Measurements from ENCODE around the gene SERPINA1. TPM values are rescaled to one million over a fixed set of nuclear protein-coding genes. Genes with fewer than 3 reads are reported as not detected.

The SERPINA1 gene
- total RNA-seq, 1 experiment from 2014 or later = 5.1 TPM

DNA sequence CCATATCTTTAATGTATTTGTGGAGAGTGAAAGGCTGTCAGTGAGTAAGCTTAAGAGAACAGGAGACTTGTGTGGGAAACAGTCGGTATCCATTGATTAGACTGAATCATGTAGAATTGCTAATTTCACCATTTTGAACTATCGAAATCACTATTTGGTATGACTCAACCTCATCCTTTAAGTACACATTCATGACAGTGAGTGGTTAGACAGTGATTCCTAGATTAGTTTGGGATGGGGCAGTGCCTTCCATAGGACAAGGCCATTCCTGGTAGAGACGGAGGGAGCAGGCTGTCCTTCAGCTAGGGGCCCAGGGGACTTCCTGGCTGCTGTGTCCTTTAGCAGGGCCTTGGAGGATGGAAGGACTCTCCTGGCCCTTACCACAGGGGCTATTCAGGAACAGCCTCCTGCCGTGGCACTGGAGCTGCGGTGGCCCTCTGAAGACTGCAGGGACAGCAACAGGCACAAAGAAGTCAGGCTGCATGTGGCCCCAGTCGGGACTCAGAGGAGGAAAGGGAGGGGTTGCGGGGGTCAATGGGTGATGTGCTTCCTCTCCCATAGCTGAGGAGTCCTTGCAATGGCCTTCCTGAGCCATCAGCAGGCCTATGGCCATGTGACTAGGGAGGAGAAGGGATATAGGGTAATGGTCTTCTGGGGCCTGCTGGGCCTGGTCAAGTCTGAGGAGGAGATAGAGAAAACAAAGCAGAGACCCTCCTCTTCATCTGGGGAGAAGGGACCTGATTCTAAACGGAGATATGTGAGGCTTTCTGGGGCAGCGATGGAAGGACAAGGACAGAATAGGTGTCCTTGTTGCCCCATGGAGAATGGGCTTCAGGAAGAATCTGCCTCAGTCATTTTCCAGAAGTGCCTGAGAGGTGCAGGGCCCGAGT is 11.2 kb downstream of the SERPINA1 start:
- 0 out of 2 replicates have a peak, but pooled peaks cover 3% of the 10 kb centered on the region for H3K27me3 Mint-ChIP-seq (ENCODE audit: low read depth)
- H3K4me3 Mint-ChIP-seq = no peak overlapping the region
- no peaks in the 10 kb centered on the region for H3K36me3 Mint-ChIP-seq
- DNase-seq (ENCODE audit: low spot score) (no peak), ATAC-seq (no peak)
- H3K4me1 Mint-ChIP-seq = peaks cover 23% of the 10 kb centered on the region
- CTCF ChIA-PET = interaction anchor here (1.5 kb wide), 1 partner anchor 109 kb away, joined by 8 read pairs; no protein-coding TSS in a partner anchor
- POLR2A ChIA-PET = no interaction called here
- no peak for TF ChIP-seq TEAD1 (CRISPR knock-in tag; IDR thresholded peaks at IDR 0.05)
- TF ChIP-seq, protein P1, sequence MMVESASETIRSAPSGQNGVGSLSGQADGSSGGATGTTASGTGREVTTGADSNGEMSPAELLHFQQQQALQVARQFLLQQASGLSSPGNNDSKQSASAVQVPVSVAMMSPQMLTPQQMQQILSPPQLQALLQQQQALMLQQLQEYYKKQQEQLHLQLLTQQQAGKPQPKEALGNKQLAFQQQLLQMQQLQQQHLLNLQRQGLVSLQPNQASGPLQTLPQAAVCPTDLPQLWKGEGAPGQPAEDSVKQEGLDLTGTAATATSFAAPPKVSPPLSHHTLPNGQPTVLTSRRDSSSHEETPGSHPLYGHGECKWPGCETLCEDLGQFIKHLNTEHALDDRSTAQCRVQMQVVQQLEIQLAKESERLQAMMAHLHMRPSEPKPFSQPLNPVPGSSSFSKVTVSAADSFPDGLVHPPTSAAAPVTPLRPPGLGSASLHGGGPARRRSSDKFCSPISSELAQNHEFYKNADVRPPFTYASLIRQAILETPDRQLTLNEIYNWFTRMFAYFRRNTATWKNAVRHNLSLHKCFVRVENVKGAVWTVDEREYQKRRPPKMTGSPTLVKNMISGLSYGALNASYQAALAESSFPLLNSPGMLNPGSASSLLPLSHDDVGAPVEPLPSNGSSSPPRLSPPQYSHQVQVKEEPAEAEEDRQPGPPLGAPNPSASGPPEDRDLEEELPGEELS (CRISPR knock-in tag; IDR thresholded peaks at IDR 0.05) = no peak
- TF ChIP-seq, protein P2, sequence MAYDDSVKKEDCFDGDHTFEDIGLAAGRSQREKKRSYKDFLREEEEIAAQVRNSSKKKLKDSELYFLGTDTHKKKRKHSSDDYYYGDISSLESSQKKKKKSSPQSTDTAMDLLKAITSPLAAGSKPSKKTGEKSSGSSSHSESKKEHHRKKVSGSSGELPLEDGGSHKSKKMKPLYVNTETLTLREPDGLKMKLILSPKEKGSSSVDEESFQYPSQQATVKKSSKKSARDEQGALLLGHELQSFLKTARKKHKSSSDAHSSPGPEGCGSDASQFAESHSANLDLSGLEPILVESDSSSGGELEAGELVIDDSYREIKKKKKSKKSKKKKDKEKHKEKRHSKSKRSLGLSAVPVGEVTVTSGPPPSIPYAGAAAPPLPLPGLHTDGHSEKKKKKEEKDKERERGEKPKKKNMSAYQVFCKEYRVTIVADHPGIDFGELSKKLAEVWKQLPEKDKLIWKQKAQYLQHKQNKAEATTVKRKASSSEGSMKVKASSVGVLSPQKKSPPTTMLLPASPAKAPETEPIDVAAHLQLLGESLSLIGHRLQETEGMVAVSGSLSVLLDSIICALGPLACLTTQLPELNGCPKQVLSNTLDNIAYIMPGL (CRISPR knock-in tag; IDR thresholded peaks at IDR 0.05) = no peak
- TF ChIP-seq NFYB (CRISPR knock-in tag; conservative IDR thresholded peaks at IDR 0.05; ENCODE audit: low read depth) = no peak
- TF ChIP-seq GABPB1 (CRISPR knock-in tag; IDR thresholded peaks at IDR 0.05) = 0 out of 2 replicates have a peak, but pooled peaks have one; percentile 22
- no peaks in the 10 kb centered on the region for H3K9me3 Mint-ChIP-seq
- H3K27ac Mint-ChIP-seq = no peak overlapping the region

DNA sequence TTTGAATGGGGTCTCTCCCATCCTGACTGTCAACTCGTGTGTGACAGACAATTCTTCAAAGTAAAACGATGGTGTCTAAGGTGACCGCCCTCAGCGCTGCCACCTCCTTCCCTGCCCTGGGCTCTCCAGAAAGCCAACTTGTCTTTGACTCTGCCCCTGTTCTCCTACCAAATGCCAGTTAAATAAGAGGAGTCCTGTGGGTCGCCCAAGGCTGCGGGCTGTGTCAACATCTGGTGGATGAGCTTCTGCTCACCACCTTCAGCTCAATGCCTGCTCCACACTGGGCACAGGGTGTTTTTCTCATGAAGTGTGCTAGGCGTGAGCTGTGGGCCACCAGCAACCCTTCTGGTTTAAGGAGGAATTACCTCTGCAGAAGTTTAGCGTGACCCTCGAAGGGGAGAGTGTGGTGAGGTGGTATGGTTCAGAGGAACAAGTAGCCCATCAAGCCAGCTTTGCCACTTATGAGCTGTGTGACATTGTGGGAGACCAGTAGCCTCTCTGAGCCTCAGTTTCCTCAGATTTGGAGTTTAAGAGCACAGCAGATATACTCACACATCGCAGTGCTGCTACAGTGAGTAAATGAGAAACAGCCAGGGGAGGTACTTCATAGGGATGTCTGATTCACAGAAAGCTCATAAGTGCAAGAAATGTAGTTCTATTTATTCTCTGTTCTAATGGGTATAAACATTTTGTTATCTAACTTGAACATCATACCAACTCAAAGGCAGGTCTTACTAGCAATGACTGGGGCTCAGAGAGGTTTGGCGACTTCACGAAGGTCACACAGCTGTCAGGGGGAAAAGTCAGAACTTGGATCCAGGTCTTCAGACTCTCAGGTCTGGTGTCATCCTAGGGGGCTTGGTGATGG is 12.1 kb downstream of the SERPINA1 start:
- ATAC-seq (no peak), DNase-seq (ENCODE audit: low spot score) (no peak)
- ChIA-PET POLR2A (no interaction called here), CTCF (interaction anchor here (1.5 kb wide), 1 partner anchor 110 kb away, joined by 8 read pairs; no protein-coding TSS in a partner anchor)
- H3K36me3 Mint-ChIP-seq = no peaks in the 10 kb centered on the region
- no peak overlapping the region for H3K4me3 Mint-ChIP-seq
- H3K27me3 Mint-ChIP-seq (ENCODE audit: low read depth) = 0 out of 2 replicates have a peak, but pooled peaks cover 3% of the 10 kb centered on the region
- H3K9me3 Mint-ChIP-seq = no peaks in the 10 kb centered on the region
- H3K27ac Mint-ChIP-seq = no peak overlapping the region
- peaks cover 23% of the 10 kb centered on the region for H3K4me1 Mint-ChIP-seq
- TF ChIP-seq GABPB1 (CRISPR knock-in tag; IDR thresholded peaks at IDR 0.05) (no peak), ELF4 (CRISPR knock-in tag; IDR thresholded peaks at IDR 0.05; ENCODE audit: low read depth) (no peak), TEAD1 (CRISPR knock-in tag; IDR thresholded peaks at IDR 0.05) (no peak), ZNF232 (CRISPR knock-in tag; IDR thresholded peaks at IDR 0.05) (no peak), GTF2I (CRISPR knock-in tag; conservative IDR thresholded peaks at IDR 0.05) (no peak), SMAD4 (CRISPR knock-in tag; IDR thresholded peaks at IDR 0.05) (no peak), ZBTB21 (CRISPR knock-in tag; IDR thresholded peaks at IDR 0.05; ENCODE audit: borderline replicate concordance) (no peak), SOX15 (CRISPR knock-in tag; IDR thresholded peaks at IDR 0.05) (no peak), ZNF317 (CRISPR knock-in tag; IDR thresholded peaks at IDR 0.05; ENCODE audit: borderline replicate concordance, low read depth) (no peak)
- TF ChIP-seq, protein P3, sequence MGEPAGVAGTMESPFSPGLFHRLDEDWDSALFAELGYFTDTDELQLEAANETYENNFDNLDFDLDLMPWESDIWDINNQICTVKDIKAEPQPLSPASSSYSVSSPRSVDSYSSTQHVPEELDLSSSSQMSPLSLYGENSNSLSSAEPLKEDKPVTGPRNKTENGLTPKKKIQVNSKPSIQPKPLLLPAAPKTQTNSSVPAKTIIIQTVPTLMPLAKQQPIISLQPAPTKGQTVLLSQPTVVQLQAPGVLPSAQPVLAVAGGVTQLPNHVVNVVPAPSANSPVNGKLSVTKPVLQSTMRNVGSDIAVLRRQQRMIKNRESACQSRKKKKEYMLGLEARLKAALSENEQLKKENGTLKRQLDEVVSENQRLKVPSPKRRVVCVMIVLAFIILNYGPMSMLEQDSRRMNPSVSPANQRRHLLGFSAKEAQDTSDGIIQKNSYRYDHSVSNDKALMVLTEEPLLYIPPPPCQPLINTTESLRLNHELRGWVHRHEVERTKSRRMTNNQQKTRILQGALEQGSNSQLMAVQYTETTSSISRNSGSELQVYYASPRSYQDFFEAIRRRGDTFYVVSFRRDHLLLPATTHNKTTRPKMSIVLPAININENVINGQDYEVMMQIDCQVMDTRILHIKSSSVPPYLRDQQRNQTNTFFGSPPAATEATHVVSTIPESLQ (CRISPR knock-in tag; IDR thresholded peaks at IDR 0.05) = no peak
- TF ChIP-seq, protein P4, sequence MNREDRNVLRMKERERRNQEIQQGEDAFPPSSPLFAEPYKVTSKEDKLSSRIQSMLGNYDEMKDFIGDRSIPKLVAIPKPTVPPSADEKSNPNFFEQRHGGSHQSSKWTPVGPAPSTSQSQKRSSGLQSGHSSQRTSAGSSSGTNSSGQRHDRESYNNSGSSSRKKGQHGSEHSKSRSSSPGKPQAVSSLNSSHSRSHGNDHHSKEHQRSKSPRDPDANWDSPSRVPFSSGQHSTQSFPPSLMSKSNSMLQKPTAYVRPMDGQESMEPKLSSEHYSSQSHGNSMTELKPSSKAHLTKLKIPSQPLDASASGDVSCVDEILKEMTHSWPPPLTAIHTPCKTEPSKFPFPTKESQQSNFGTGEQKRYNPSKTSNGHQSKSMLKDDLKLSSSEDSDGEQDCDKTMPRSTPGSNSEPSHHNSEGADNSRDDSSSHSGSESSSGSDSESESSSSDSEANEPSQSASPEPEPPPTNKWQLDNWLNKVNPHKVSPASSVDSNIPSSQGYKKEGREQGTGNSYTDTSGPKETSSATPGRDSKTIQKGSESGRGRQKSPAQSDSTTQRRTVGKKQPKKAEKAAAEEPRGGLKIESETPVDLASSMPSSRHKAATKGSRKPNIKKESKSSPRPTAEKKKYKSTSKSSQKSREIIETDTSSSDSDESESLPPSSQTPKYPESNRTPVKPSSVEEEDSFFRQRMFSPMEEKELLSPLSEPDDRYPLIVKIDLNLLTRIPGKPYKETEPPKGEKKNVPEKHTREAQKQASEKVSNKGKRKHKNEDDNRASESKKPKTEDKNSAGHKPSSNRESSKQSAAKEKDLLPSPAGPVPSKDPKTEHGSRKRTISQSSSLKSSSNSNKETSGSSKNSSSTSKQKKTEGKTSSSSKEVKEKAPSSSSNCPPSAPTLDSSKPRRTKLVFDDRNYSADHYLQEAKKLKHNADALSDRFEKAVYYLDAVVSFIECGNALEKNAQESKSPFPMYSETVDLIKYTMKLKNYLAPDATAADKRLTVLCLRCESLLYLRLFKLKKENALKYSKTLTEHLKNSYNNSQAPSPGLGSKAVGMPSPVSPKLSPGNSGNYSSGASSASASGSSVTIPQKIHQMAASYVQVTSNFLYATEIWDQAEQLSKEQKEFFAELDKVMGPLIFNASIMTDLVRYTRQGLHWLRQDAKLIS (CRISPR knock-in tag; IDR thresholded peaks at IDR 0.05; ENCODE audit: borderline replicate concordance) = no peak
- TF ChIP-seq, protein P5, sequence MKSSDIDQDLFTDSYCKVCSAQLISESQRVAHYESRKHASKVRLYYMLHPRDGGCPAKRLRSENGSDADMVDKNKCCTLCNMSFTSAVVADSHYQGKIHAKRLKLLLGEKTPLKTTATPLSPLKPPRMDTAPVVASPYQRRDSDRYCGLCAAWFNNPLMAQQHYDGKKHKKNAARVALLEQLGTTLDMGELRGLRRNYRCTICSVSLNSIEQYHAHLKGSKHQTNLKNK (CRISPR knock-in tag; IDR thresholded peaks at IDR 0.05) = no peak
- TF ChIP-seq, protein P6, sequence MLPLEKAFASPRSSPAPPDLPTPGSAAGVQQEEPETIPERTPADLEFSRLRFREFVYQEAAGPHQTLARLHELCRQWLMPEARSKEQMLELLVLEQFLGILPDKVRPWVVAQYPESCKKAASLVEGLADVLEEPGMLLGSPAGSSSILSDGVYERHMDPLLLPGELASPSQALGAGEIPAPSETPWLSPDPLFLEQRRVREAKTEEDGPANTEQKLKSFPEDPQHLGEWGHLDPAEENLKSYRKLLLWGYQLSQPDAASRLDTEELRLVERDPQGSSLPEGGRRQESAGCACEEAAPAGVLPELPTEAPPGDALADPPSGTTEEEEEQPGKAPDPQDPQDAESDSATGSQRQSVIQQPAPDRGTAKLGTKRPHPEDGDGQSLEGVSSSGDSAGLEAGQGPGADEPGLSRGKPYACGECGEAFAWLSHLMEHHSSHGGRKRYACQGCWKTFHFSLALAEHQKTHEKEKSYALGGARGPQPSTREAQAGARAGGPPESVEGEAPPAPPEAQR (CRISPR knock-in tag; IDR thresholded peaks at IDR 0.05) = no peak
